Mononuclear cell (primary cell): ENCODE results near the gene TMEM11. TPM values are rescaled to one million over a fixed set of nuclear protein-coding genes. Genes with fewer than 3 reads are reported as not detected.

Experiments
- H3K27me3 ChIP-seq: 2 replicates; pipeline ENCODE4 v1.6.0; 2011; ENCODE audit warnings: low read length, control low read depth; ENCODE audit not compliant: insufficient read depth
- H3K4me1 ChIP-seq: 2 replicates; pipeline ENCODE4 v1.5.1; 2011; ENCODE audit warnings: mild to moderate bottlenecking, low read length, control low read depth; ENCODE audit not compliant: insufficient read depth
- H3K4me3 ChIP-seq: 2 replicates; pipeline ENCODE4 v1.5.1; 2011; ENCODE audit warnings: mild to moderate bottlenecking, low read length, moderate library complexity
- H3K9me3 ChIP-seq: 2 replicates; pipeline ENCODE4 v1.5.1; 2011; ENCODE audit warnings: low read depth, mild to moderate bottlenecking, control low read depth, low read length
- total RNA-seq: library from RNA; depleted of rRNA; stranded (reverse); fragments of >200 nt; gene quantifications from one replicate; pipeline ENCODE4 v1.2.3, GENCODE V29; 2012

The TMEM11 gene
- total RNA-seq, 1 donor = 15.8 TPM

DNA sequence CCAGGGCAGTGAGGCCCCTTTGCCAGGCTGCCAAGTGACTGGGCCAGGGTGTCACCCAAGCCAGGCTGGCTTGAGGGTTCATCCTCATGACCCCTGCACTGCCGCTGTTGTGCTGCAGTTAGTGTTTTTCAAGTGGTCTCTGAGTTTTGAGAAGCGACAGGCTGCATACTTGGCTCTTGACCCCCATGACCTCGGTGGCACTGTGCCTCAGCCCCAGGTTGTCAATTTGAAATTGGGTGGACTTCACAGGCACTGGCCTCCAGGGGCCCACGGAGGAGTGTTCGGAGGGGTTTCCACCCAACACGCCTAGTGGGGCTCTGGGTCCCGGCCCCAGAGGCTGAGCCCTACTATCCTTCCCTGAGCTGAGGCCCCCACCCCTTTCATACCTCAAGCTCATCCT lies 44.5 kb downstream of the TMEM11 start:
- Histone ChIP-seq H3K9me3 (no peaks in the 10 kb centered on the region), H3K4me1 (peaks cover 12% of the 10 kb centered on the region), H3K27me3 (no peaks in the 10 kb centered on the region), H3K4me3 (no peak overlapping the region)

DNA sequence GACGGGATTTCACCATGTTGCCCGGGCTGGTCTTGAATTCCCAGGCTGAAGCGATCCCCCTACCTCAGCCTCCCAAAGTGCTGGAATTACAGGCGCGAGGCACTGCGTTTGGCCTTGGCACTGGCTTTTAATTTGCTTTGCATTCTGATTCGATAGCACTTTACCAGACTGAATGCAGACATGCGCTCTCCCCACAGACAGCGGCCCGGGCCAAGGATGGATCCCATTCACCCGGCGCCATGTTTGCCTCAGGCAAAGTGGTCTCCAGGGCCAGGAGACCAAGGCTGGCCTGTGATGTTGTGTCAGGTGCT lies 45.5 kb downstream of the TMEM11 start:
- H3K27me3 ChIP-seq = no peaks in the 10 kb centered on the region
- H3K4me1 ChIP-seq = peaks cover 17% of the 10 kb centered on the region
- H3K4me3 ChIP-seq = no peak overlapping the region
- H3K9me3 ChIP-seq = no peaks in the 10 kb centered on the region

DNA sequence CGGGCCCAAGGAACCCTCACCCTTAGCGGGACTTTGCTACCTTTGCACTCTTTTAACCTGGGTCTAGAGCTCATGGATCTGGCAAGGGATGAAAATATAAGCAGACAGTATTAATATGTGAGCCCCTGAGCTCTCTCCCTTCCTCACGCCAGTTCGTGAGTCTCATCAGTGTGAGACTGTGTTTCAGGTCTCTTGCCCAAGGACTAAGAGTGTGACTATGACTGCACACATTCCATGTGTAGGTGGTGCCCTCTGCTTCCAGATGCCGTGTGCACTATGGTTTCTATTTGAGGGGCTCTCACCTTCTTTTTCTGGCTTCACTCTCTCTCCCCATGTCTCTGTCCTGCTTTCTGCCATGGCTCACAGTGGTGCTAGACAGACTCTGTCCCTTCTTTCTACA lies 46.7 kb downstream of the TMEM11 start:
- H3K4me1 ChIP-seq = peaks cover 17% of the 10 kb centered on the region
- H3K9me3 ChIP-seq = no peaks in the 10 kb centered on the region
- no peaks in the 10 kb centered on the region for H3K27me3 ChIP-seq
- no peak overlapping the region for H3K4me3 ChIP-seq

DNA sequence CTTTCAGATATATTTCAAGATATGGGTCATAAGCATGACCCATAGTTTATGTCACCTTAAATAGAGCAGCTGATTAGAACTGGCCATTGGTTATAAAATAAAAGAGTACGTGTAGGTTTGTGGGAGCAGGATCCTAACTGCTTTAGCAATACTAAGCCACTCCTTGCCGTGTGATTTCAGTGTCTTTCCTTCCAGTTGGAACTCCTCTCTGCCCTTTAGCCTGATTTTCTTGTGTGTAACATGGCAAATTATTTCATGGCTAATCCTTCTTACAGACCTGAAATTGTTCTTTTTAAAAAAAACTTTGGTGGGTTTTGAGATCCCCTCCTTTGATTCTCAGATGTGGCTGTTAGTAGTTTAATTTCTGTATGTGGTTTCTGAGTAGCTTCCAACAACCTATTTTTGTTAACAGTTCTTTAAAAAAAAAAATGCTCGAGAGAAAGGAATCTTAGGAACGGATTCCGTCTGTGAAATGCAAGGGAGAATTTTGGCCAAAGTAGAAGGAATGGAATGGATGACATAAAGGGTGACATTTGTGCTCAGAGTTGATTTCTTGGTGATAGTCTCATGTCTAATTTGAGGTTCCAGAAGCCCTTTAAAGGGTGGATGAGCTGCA lies 47.3 kb downstream of the TMEM11 start:
- no peaks in the 10 kb centered on the region for H3K27me3 ChIP-seq
- peaks cover 17% of the 10 kb centered on the region for H3K4me1 ChIP-seq
- H3K9me3 ChIP-seq = no peaks in the 10 kb centered on the region
- no peak overlapping the region for H3K4me3 ChIP-seq

DNA sequence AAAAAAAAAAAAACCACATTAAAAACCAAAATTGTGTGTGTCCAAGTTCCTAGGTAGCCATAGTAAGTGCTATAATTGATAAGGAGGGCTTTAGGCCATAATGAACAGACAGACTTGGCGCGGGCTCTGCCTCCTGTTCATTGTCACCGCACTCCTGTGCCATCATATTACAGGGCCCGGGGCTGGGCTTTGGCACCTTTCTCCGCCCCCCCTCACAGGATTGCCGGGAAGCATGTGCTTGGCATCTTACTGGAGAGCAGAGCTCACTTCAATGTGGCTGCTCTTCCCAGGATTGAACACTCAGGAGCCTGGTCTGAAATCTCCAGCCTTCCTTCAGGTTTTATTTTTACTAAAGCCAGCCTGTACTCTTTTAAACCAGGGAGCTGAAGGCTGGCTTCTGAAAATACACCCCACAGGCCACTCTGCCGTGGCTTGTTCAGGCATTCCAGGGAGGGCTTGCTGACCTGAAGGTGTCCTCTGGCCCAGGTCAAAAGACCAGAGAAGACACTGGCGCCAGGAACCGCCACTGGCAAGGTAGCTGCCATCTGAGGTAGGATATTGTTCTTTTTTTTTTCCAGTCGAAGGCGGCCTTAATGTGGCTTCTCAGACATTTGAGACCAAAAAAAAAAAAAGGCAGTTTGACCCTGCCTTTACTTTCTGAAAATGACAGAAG lies 47.9 kb downstream of the TMEM11 start:
- Histone ChIP-seq H3K4me1 (peaks cover 14% of the 10 kb centered on the region), H3K27me3 (no peaks in the 10 kb centered on the region), H3K9me3 (no peaks in the 10 kb centered on the region), H3K4me3 (no peak overlapping the region)

DNA sequence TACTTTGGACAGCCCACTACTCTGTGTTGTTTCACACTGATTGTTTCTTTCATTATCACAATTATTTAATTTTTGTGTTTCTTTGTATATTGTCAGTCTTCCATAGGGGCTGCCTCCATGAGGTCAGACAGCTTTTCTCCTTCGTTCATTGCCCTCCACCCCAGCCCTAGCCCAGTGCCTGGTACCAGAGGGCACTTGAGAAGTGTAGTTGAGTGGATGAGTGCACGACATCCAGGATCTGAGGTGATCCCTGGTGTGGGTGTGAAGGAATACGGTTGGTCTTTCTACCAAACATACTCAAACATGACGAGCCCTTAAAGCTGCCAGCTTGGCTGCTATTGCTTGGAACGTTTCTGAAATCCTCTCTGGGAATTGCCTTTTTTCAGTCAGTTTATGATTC lies 49.3 kb downstream of the TMEM11 start:
- Histone ChIP-seq H3K27me3 (no peaks in the 10 kb centered on the region), H3K4me1 (peaks cover 6% of the 10 kb centered on the region), H3K9me3 (no peaks in the 10 kb centered on the region), H3K4me3 (no peak overlapping the region)

DNA sequence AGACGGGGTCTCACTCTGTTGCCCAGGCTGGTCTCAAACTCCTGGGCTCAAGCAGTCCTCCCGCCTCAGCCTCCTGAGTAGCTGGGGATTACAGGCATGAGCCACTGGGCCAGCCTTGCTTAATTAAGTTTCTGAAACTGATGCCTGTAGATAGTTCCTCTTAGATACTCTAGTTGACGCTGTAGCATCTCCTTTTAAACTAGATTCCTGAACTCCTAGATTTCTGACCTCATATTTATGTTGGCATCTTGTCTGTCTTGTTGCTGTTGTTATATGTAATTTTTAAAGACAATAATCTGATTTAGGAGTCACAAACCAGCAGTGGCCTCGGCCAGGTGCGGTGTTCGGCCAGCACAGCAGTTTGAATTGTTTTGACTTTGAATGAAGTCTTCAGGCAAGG lies 49.7 kb downstream of the TMEM11 start:
- H3K9me3 ChIP-seq = no peaks in the 10 kb centered on the region
- peaks cover 6% of the 10 kb centered on the region for H3K4me1 ChIP-seq
- no peak overlapping the region for H3K4me3 ChIP-seq
- H3K27me3 ChIP-seq = no peaks in the 10 kb centered on the region

DNA sequence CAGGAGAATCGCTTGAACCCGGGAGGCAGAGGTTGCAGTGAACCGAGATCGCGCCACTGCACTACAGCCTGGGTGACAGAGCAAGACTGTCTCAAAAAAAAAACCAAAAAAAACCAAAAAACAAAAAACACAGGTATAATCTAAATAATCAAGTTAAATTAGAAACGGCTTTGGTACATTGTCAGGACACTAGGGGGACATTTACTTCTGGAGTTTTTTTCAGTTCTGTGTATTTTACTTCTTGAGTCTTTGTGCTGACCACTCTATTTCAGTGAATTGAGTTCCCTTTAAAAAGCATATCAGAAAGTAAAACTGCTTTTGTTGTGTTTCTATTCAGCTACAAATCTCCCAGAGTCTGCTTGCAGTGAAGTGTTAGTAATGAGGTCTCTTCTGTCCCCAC lies 50.9 kb downstream of the TMEM11 start:
- Histone ChIP-seq H3K4me1 (peaks cover 6% of the 10 kb centered on the region), H3K9me3 (no peaks in the 10 kb centered on the region), H3K4me3 (no peak overlapping the region), H3K27me3 (no peaks in the 10 kb centered on the region)

DNA sequence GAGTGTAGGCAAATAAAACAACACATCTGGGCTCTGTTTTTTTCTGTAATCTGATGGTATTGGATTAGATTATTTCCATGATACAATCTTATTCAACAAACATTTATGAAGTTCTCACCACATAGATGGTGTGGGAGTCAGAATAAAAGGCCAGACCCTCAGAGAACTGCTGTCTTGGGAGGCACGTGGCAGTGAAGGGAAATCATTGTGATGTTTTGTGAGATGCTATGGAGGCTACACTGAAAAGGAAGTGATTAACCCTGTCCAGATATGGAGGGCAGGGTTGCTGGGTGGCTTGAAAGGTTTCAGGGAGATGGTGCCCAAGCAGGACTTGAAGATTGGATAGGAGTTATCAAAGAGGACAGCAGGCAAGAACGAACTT lies 51.6 kb downstream of the TMEM11 start:
- Histone ChIP-seq H3K4me3 (no peak overlapping the region), H3K27me3 (no peaks in the 10 kb centered on the region), H3K4me1 (peaks cover 6% of the 10 kb centered on the region), H3K9me3 (no peaks in the 10 kb centered on the region)

DNA sequence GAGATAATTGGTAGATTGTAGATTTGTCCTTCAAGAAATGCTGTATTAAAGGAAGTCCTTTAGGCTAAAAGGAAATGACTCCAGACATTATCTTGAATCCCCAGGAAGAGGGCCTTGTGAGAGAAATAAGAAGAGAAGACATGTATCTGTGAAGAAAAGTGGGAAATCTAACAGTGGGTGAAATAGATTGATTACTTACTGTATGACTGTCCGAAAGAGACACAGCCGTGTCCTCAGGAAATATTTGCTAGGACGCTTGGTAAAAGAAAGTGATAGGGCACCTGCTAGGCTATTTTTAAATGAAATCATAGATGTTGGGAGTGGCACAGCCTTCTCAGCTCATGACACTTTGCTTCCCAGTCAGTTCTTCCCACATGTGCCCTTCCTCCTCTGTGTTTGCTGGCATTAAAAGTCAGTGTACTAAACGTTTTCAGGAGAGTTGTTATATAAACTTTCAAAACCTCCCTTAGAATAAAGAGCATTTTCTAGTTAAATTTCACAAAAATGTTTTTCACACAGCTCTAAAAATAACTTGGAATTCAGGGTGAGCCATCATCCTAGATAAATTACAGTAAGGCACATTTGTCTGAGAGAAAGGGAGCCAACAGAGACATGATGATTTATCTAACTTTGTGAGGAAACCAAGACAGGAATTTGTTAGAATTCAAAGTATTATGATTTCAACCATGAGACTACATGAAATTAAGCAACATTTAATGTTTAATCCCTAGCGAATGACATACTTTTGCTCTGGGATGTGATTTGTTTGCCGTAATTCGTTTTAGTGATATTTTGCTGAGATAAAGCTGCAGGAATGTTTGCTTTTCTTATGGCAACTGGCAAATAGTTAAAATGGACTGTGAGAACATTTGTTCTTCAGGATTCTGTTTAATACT lies 52.2 kb downstream of the TMEM11 start:
- H3K27me3 ChIP-seq = no peaks in the 10 kb centered on the region
- peaks cover 6% of the 10 kb centered on the region for H3K4me1 ChIP-seq
- no peak overlapping the region for H3K4me3 ChIP-seq
- H3K9me3 ChIP-seq = no peaks in the 10 kb centered on the region

DNA sequence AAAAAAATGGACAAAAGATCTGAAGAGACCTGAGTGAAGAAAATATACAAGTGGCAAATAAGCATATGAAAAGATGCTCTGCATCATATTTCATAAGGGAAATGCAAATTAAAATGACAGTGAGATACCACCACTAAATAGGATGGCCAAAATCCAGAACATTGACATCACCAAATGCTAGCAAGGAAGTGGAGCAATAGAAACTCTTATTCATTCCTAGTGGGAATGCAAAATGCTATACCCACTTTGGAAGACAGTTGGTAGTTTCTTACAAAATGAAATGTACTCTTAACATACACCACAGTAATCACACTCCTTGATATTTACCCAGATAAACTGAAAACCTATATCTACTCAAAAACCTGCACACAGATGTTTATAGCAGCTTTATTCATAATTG lies 53.6 kb downstream of the TMEM11 start:
- H3K9me3 ChIP-seq = peaks cover 1% of the 10 kb centered on the region
- no peaks in the 10 kb centered on the region for H3K27me3 ChIP-seq
- peaks cover 6% of the 10 kb centered on the region for H3K4me1 ChIP-seq
- no peak overlapping the region for H3K4me3 ChIP-seq

DNA sequence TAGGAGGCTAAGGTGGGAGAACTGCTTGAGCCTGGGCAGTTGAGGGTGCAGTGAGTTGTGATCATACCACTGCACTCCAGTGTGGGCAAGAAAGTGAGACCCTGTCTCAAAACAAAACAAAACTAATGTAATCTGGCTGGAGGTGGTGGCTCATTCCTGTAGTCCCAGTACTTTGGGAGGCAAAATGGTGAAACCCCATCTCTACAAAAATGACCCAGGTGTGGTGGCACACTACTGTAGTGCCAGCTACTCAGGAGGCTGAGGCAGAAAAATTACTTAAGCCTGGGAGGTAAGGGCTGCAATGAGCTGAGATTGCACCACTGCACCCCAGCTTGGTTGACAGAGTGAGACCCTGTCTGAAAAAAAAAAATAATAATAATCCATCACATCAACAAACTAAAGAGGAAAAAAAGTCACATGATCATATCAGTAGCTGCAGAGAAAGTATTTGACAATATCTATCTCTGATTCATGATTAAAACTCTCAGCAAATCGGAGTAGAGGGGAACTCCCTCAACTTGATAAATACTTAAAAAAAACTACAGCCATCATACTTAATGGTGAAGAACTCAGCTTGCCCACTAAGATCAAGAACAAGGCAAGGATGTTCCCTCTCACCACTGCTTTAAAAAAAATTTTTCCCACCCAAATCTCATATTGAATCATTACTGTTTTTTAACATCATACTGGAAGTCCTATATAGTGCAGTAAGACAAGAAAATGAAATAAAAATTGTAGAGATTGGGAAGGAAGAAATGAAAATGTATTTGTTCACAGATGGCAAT lies 56.2 kb downstream of the TMEM11 start:
- Histone ChIP-seq H3K27me3 (no peaks in the 10 kb centered on the region), H3K4me3 (no peak overlapping the region), H3K4me1 (peaks cover 13% of the 10 kb centered on the region), H3K9me3 (peaks cover 9% of the 10 kb centered on the region)

DNA sequence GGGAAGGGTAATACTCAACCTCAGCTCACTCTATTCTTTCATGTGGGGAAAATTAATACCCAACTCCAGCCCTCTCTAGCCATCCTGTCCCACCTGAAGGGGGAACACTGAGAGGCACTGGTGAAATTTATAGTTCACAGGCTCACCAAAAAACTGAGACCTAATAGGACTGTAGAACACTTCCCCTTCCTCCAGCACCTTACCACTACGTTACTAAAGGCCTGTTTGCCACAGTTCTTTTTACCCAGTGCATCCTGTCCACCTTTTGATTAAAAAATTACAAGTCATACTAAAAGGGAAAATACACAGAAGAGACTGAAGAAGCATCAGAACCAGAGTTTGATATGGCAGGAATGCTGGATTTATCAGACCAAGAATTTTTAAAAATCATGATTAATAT lies 61.2 kb downstream of the TMEM11 start:
- Histone ChIP-seq H3K4me3 (no peak overlapping the region), H3K9me3 (peaks cover 9% of the 10 kb centered on the region)

DNA sequence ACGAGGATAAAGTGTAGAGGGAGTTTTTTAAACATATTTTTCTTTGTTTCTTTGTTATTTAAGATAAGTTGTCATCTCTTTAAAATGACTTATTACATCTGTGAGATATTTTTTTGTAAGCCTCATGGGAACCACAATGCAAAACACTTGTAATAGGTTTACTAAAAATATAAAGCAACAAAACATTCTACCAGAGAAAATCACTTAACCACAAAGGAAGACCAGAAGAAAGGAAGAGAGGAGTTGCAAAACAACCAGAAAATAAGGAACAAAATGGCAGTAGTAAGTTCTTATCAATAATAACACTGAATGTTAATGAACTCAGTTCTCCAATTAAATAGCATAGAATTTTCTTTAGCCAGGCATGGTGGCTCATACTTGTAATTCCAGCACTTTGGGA lies 64.3 kb downstream of the TMEM11 start:
- Histone ChIP-seq H3K4me1 (peaks cover 83% of the 10 kb centered on the region), H3K27me3 (no peaks in the 10 kb centered on the region), H3K4me3 (no peak overlapping the region), H3K9me3 (peaks cover under 1% of the 10 kb centered on the region)

More for the DNA sequence above, 61.2 kb downstream of the TMEM11 start:
- Histone ChIP-seq H3K4me1 (peaks cover 56% of the 10 kb centered on the region), H3K27me3 (no peaks in the 10 kb centered on the region)
